ENCODE data around the gene SLC35G6. TPM values are rescaled to one million over a fixed set of nuclear protein-coding genes. Genes with fewer than 3 reads are reported as not detected.

The SLC35G6 gene
- polyA plus RNA-seq, 1 donor (not counting 4 experiments of a cell fraction or from before 2014, with no cell fraction given): not detected

DNA sequence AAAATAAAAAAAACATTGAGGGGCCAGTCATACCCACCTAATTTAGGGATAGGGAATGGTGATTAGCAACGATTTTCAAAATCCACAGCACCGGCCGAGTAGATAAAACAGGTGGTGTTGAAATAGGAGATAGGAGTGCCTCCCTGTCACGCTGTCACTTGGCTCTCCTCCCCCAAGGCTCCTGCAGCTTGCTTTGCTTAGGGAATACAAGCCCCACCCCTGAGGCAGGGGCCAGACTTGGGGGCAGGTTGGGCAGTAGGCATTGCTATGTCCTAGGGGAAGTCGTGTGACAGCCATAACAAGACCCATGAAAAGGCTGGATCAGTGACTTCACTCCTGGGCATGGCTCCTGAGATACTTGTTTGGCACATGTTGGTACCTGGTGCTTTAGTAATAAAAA is 28.7 kb downstream of the SLC35G6 start:
- no peak overlapping the region for H3K9ac ChIP-seq (ENCODE audit: control insufficient read depth, extremely low read depth, insufficient read depth, low read length)
- H3K4me2 ChIP-seq (ENCODE audit: control insufficient read depth, extremely low read depth, insufficient read depth, low read depth, low read length): no peak overlapping the region
- no peaks in the 10 kb centered on the region for H3K9me1 ChIP-seq (ENCODE audit: control insufficient read depth, extremely low read depth, insufficient read depth, low read length)
- H3K4me1 ChIP-seq (ENCODE audit: control insufficient read depth, extremely low read depth, insufficient read depth, low read length): no peaks in the 10 kb centered on the region
- FAIRE-seq: no peak
- H3K36me3 ChIP-seq (ENCODE audit: control insufficient read depth in 2 of 2, extremely low read depth in 1 of 2, insufficient read depth in 2 of 2, low read length in 2 of 2): peaks cover 49 to 55% of the 10 kb centered on the region in 2 experiments
- no peaks in the 10 kb centered on the region for H4K20me1 ChIP-seq (ENCODE audit: control insufficient read depth, extremely low read depth, insufficient read depth, low read length)
- no peaks in the 10 kb centered on the region for H3K9me3 ChIP-seq (ENCODE audit: control insufficient read depth, low read depth, low read length)
- no peaks in the 10 kb centered on the region for H3K27me3 ChIP-seq (ENCODE audit: control insufficient read depth, extremely low read depth, insufficient read depth, low read length)
- no peak overlapping the region for H3K4me3 ChIP-seq (ENCODE audit: control insufficient read depth in 2 of 3, extremely low read depth in 1 of 3, insufficient read depth in 2 of 3, low read depth in 1 of 3, low read length in 3 of 3)
- dilution Hi-C loops (cut with MboI; ENCODE audit: extremely low pct_ligation_motif_present, low sequenced_read_pairs): no loop called here
- no peak for DNase-seq (ENCODE audit: low read depth, low spot score)
- TF ChIP-seq, protein P1, sequence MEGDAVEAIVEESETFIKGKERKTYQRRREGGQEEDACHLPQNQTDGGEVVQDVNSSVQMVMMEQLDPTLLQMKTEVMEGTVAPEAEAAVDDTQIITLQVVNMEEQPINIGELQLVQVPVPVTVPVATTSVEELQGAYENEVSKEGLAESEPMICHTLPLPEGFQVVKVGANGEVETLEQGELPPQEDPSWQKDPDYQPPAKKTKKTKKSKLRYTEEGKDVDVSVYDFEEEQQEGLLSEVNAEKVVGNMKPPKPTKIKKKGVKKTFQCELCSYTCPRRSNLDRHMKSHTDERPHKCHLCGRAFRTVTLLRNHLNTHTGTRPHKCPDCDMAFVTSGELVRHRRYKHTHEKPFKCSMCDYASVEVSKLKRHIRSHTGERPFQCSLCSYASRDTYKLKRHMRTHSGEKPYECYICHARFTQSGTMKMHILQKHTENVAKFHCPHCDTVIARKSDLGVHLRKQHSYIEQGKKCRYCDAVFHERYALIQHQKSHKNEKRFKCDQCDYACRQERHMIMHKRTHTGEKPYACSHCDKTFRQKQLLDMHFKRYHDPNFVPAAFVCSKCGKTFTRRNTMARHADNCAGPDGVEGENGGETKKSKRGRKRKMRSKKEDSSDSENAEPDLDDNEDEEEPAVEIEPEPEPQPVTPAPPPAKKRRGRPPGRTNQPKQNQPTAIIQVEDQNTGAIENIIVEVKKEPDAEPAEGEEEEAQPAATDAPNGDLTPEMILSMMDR (optimal IDR thresholded peaks at IDR 0.05 in 1 of 3, IDR thresholded peaks at IDR 0.05 in 1 of 3, conservative IDR thresholded peaks at IDR 0.05 in 1 of 3; ENCODE audit: extremely low read depth in 1 of 3, insufficient read depth in 2 of 3, low read length in 3 of 3): no peak
- TF ChIP-seq EZH2 (IDR thresholded peaks at IDR 0.05; ENCODE audit: low read length): no peak
- no peak overlapping the region for H2AFZ ChIP-seq (ENCODE audit: control insufficient read depth, low read length)
- H3K27ac ChIP-seq (ENCODE audit: control insufficient read depth, insufficient read depth, low read length): no peak overlapping the region
- no peaks in the 10 kb centered on the region for H3K79me2 ChIP-seq (ENCODE audit: control insufficient read depth, insufficient read depth, low read length)

DNA sequence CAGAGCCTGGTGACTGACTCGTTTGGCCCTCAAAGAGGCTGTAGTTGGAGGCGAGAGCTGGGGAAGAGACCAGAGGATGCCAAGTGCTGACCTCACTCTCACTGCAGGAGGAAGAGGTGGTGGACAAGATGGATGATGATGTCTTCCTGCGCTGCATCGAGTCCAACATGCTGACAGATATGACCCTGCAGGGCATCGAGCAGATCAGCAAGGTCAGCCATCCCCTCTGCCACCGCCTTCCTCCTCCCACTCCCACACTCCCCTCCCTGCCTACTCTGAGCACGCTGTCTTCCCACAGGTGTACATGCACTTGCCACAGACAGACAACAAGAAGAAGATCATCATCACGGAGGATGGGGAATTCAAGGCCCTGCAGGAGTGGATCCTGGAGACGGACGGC is 29.9 kb downstream of the SLC35G6 start:
- Histone ChIP-seq H3K9me1 (ENCODE audit: control insufficient read depth, extremely low read depth, insufficient read depth, low read length) (no peaks in the 10 kb centered on the region), H3K4me1 (ENCODE audit: control insufficient read depth, extremely low read depth, insufficient read depth, low read length) (no peaks in the 10 kb centered on the region), H3K27me3 (ENCODE audit: control insufficient read depth, extremely low read depth, insufficient read depth, low read length) (no peaks in the 10 kb centered on the region), H3K9me3 (ENCODE audit: control insufficient read depth, low read depth, low read length) (no peaks in the 10 kb centered on the region), H3K36me3 (ENCODE audit: control insufficient read depth in 2 of 2, extremely low read depth in 1 of 2, insufficient read depth in 2 of 2, low read length in 2 of 2) (peaks cover 55 to 57% of the 10 kb centered on the region in 2 experiments), H2AFZ (ENCODE audit: control insufficient read depth, low read length) (no peak overlapping the region), H3K9ac (ENCODE audit: control insufficient read depth, extremely low read depth, insufficient read depth, low read length) (no peak overlapping the region), H3K79me2 (ENCODE audit: control insufficient read depth, insufficient read depth, low read length) (no peaks in the 10 kb centered on the region), H3K4me2 (ENCODE audit: control insufficient read depth, extremely low read depth, insufficient read depth, low read depth, low read length) (no peak overlapping the region), H3K4me3 (ENCODE audit: control insufficient read depth in 2 of 3, extremely low read depth in 1 of 3, insufficient read depth in 2 of 3, low read depth in 1 of 3, low read length in 3 of 3) (no peak overlapping the region), H3K27ac (ENCODE audit: control insufficient read depth, insufficient read depth, low read length) (no peak overlapping the region), H4K20me1 (ENCODE audit: control insufficient read depth, extremely low read depth, insufficient read depth, low read length) (no peaks in the 10 kb centered on the region)
- dilution Hi-C loops (cut with MboI; ENCODE audit: extremely low pct_ligation_motif_present, low sequenced_read_pairs): no loop called here
- no peak for FAIRE-seq
- DNase-seq (ENCODE audit: low read depth, low spot score): no peak
- TF ChIP-seq, protein P1 (optimal IDR thresholded peaks at IDR 0.05 in 1 of 3, IDR thresholded peaks at IDR 0.05 in 1 of 3, conservative IDR thresholded peaks at IDR 0.05 in 1 of 3; ENCODE audit: extremely low read depth in 1 of 3, insufficient read depth in 2 of 3, low read length in 3 of 3): no peak
- no peak for TF ChIP-seq EZH2 (IDR thresholded peaks at IDR 0.05; ENCODE audit: low read length)
